Measurements from ENCODE around the gene ODAD4. TPM values are rescaled to one million over a fixed set of nuclear protein-coding genes. Genes with fewer than 3 reads are reported as not detected.

Gene ODAD4
- total RNA-seq, 4 donors from 2014 or later = 1.8 to 3.2 (median 3.2) TPM; not detected in 1

- no peaks in the 10 kb centered on the region for H3K36me3 ChIP-seq
- H3K9me3 ChIP-seq = no peaks in the 10 kb centered on the region
- intact Hi-C loops (cut with DNase I; ENCODE audit: low total_unique reads) = no loop called here
- H3K4me1 ChIP-seq = no peaks in the 10 kb centered on the region
- no peak for DNase-seq
- H3K27me3 ChIP-seq = no peaks in the 10 kb centered on the region
- H3K4me3 ChIP-seq = no peak overlapping the region
- TF ChIP-seq POLR2A (IDR thresholded peaks at IDR 0.05) (no peak), CTCF (IDR thresholded peaks at IDR 0.05) (no peak)
- H3K27ac ChIP-seq = no peak overlapping the region
Measured at GRCh38 chr17:41932816-41933389, 2.5 kb downstream of the ODAD4 start.

GRCh38 chr17:41935641-41936040 lies 5.2 kb downstream of the ODAD4 start:
- no peaks in the 10 kb centered on the region for H3K9me3 ChIP-seq
- H3K4me3 ChIP-seq = no peak overlapping the region
- H3K36me3 ChIP-seq = no peaks in the 10 kb centered on the region
- no peak for DNase-seq
- no peaks in the 10 kb centered on the region for H3K4me1 ChIP-seq
- H3K27ac ChIP-seq = no peak overlapping the region
- H3K27me3 ChIP-seq = no peaks in the 10 kb centered on the region
- intact Hi-C loops (cut with DNase I; ENCODE audit: low total_unique reads) = no loop called here
- TF ChIP-seq CTCF (IDR thresholded peaks at IDR 0.05) (no peak), POLR2A (IDR thresholded peaks at IDR 0.05) (no peak)

- TF ChIP-seq POLR2A (IDR thresholded peaks at IDR 0.05) (no peak), CTCF (IDR thresholded peaks at IDR 0.05) (no peak)
- Histone ChIP-seq H3K27ac (no peak overlapping the region), H3K4me1 (no peaks in the 10 kb centered on the region), H3K27me3 (no peaks in the 10 kb centered on the region), H3K4me3 (no peak overlapping the region), H3K36me3 (no peaks in the 10 kb centered on the region), H3K9me3 (no peaks in the 10 kb centered on the region)
- intact Hi-C loops (cut with DNase I; ENCODE audit: low total_unique reads) = no loop called here
- no peak for DNase-seq
Measured at GRCh38 chr17:41937970-41938954, 7.8 kb downstream of the ODAD4 start.

- H3K27ac ChIP-seq = no peak overlapping the region
- intact Hi-C loops (cut with DNase I; ENCODE audit: low total_unique reads) = no loop called here
- no peak for DNase-seq
- H3K36me3 ChIP-seq = no peaks in the 10 kb centered on the region
- no peak overlapping the region for H3K4me3 ChIP-seq
- H3K4me1 ChIP-seq = no peaks in the 10 kb centered on the region
- H3K9me3 ChIP-seq = no peaks in the 10 kb centered on the region
- no peak for TF ChIP-seq POLR2A (IDR thresholded peaks at IDR 0.05)
- TF ChIP-seq CTCF (IDR thresholded peaks at IDR 0.05) = no peak
- no peaks in the 10 kb centered on the region for H3K27me3 ChIP-seq
Measured at GRCh38 chr17:41939044-41939692, 8.8 kb downstream of the ODAD4 start.

GRCh38 chr17:41939693-41940090 lies 9.3 kb downstream of the ODAD4 start:
- H3K4me1 ChIP-seq = no peaks in the 10 kb centered on the region
- TF ChIP-seq CTCF (IDR thresholded peaks at IDR 0.05) (no peak), POLR2A (IDR thresholded peaks at IDR 0.05) (no peak)

More at GRCh38 chr17:41939693-41940090, 9.3 kb downstream of the ODAD4 start:
- intact Hi-C loops (cut with DNase I; ENCODE audit: low total_unique reads) = no loop called here
- no peak for DNase-seq
- no peak overlapping the region for H3K4me3 ChIP-seq
- H3K27me3 ChIP-seq = no peaks in the 10 kb centered on the region
- H3K27ac ChIP-seq = no peak overlapping the region
- H3K9me3 ChIP-seq = no peaks in the 10 kb centered on the region
- no peaks in the 10 kb centered on the region for H3K36me3 ChIP-seq
